ENCODE measurements around the gene GGACT. TPM values are rescaled to one million over a fixed set of nuclear protein-coding genes. Genes with fewer than 3 reads are reported as not detected.

GGACT gene
- total RNA-seq, 3 donors from 2014 or later: 4.8 to 9.2 (median 7.8) TPM

DNA sequence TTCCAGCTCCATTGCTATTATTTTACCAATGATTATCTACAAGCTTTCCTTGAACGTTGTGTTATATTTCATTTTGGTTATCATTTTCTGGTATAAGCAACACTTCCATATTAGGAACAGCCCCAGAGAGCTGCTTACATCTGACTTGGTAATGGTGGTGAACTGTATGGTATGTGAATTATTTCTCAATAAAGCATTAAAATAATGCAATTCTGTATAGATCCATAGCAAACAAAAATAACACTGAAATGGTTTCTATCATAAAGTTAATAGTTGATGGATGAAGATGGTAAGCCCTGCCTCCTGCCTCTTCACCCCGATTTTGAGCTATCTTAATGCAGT, 27.5 kb downstream of the GGACT start:
- ATAC-seq: no peak
- Histone ChIP-seq H3K9me3 (no peaks in the 10 kb centered on the region), H3K4me3 (no peak overlapping the region), H3K4me1 (ENCODE audit: low read depth) (no peaks in the 10 kb centered on the region), H3K36me3 (ENCODE audit: low read depth) (no peaks in the 10 kb centered on the region)
- intact Hi-C loops (cut with DNase I, micrococcal nuclease): no loop called here
- TF ChIP-seq, protein P1, sequence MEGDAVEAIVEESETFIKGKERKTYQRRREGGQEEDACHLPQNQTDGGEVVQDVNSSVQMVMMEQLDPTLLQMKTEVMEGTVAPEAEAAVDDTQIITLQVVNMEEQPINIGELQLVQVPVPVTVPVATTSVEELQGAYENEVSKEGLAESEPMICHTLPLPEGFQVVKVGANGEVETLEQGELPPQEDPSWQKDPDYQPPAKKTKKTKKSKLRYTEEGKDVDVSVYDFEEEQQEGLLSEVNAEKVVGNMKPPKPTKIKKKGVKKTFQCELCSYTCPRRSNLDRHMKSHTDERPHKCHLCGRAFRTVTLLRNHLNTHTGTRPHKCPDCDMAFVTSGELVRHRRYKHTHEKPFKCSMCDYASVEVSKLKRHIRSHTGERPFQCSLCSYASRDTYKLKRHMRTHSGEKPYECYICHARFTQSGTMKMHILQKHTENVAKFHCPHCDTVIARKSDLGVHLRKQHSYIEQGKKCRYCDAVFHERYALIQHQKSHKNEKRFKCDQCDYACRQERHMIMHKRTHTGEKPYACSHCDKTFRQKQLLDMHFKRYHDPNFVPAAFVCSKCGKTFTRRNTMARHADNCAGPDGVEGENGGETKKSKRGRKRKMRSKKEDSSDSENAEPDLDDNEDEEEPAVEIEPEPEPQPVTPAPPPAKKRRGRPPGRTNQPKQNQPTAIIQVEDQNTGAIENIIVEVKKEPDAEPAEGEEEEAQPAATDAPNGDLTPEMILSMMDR (IDR thresholded peaks at IDR 0.05): no peak
- no peak for DNase-seq

DNA sequence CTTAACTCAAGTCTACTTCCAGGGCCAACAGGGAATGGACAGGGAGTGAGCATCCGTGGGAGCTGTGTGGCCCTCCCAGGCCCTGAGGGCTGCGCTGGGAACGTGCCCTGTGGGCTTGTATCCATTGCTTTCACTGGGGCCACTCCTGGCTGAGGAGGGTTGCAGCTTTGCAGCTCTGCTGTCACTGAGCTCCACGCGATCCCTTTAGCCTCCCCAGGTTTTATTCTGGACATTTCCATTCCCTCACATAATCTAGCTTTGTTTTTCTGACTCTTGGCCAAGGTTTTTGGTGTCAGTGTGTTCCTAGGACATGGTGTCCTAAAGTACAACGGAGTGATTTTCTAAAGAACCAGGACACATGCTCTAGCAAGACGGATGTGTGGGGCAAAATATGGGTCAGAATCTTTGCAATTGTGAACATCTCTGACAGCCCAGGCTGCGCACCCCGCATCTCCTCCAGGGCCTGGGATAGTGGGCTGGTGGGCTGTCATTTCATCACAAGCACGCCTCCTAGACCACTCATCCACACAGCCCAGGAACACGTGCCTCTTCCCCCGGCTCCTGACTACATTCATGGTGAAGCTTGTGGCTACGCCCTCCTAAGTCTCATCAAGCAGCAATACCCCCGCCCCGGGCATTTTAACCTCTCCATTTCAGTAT, 28.0 kb downstream of the GGACT start:
- Histone ChIP-seq H3K4me1 (ENCODE audit: low read depth) (no peaks in the 10 kb centered on the region), H3K36me3 (ENCODE audit: low read depth) (no peaks in the 10 kb centered on the region), H3K4me3 (no peak overlapping the region), H3K9me3 (no peaks in the 10 kb centered on the region)
- DNase-seq (no peak), ATAC-seq (no peak)
- TF ChIP-seq, protein P1 (IDR thresholded peaks at IDR 0.05): no peak
- intact Hi-C loops (cut with DNase I, micrococcal nuclease): no loop called here

DNA sequence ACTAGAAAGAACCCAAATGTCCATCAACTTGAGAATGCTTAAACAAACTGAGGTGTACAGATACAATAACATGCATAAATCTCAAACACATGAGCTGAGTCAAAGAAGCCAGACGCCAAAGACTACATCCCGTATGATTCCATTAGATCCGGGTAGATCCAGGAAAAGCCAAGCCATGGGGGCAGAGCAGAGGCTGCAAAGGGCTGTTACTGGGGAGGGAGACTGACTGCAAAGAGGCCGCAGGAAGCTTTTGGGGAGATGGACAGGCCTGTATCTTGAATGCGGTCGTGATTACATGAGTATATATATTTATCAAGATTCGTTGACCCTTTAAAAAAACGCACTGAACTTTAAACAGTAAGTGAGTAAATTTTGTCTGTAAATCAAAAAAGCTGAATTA, 28.7 kb downstream of the GGACT start:
- Histone ChIP-seq H3K36me3 (ENCODE audit: low read depth) (no peaks in the 10 kb centered on the region), H3K9me3 (no peaks in the 10 kb centered on the region), H3K4me3 (no peak overlapping the region), H3K4me1 (ENCODE audit: low read depth) (no peaks in the 10 kb centered on the region)
- intact Hi-C loops (cut with DNase I, micrococcal nuclease): no loop called here
- ATAC-seq (no peak), DNase-seq (no peak)
- TF ChIP-seq, protein P1 (IDR thresholded peaks at IDR 0.05): no peak

DNA sequence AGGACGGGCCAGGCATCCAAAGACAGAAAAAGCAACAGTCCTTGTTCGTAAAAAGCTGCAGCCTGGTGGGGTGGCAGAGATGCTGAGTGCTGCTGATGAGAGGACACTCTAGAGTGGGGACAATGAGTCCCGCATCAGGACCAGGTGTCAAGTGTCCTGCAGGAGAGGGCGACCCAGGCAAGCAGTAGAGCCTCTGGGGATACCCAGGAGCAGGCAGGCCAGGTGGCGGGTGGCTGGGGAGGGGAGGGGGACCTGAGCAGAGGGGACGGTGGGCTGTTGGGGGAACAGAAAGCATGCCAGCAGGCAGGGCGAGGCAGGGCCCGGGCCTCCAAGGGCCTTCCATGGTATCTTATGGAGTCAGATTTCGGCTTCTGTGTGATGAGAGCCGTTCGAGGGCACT, 35.8 kb downstream of the GGACT start:
- intact Hi-C loops (cut with DNase I, micrococcal nuclease): no loop called here
- H3K36me3 ChIP-seq (ENCODE audit: low read depth): no peaks in the 10 kb centered on the region
- no peaks in the 10 kb centered on the region for H3K9me3 ChIP-seq
- H3K4me3 ChIP-seq: no peak overlapping the region
- DNase-seq: no peak
- ATAC-seq: no peak
- no peaks in the 10 kb centered on the region for H3K4me1 ChIP-seq (ENCODE audit: low read depth)
- TF ChIP-seq, protein P1 (IDR thresholded peaks at IDR 0.05): no peak

DNA sequence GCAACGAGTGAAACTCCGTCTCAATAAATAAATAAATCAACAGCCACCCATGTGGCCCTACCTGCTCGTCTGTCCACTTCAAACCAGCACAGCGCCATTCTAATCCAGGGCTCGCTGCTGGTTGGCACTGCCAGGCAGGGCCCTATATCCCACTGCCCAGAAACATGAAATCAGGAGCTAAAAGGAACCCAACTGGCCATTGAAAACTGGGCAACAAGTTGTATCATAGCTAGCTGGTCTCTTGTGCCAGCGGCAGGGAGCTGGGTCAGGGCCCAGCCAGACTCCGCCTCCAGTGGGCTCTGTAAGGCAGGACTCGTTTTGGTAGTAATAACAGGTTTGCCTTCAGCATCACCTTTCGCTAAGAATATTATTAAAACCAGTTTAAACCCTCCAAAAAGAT, 39.3 kb downstream of the GGACT start:
- ATAC-seq (no peak), DNase-seq (no peak)
- intact Hi-C loops (cut with DNase I, micrococcal nuclease): no loop called here
- Histone ChIP-seq H3K9me3 (no peaks in the 10 kb centered on the region), H3K36me3 (ENCODE audit: low read depth) (no peaks in the 10 kb centered on the region), H3K4me3 (no peak overlapping the region), H3K4me1 (ENCODE audit: low read depth) (no peaks in the 10 kb centered on the region)
- TF ChIP-seq, protein P1 (IDR thresholded peaks at IDR 0.05): no peak

DNA sequence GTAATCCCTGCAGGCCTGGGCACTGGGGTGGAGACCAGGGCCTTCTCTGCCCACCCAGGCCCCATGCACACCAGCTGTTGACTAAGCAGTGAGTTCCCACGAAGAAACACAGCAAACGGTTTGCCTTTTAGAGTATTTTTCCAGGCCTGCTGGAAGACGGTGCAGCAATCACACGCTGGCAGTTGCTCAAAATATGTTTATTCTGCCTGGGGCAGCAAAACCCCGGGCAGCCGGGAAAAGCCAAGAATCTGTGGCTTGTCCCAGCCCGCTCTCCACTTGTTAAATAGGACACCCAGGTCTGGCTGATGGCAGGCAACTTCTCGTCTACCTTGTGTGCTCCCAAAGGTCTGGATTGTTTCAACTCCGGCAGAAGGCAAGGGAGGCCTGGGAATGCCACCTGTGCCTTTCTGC, 40.8 kb downstream of the GGACT start:
- Histone ChIP-seq H3K36me3 (ENCODE audit: low read depth) (no peaks in the 10 kb centered on the region), H3K9me3 (no peaks in the 10 kb centered on the region), H3K4me1 (ENCODE audit: low read depth) (no peaks in the 10 kb centered on the region), H3K4me3 (no peak overlapping the region)
- intact Hi-C loops (cut with DNase I, micrococcal nuclease): no loop called here
- TF ChIP-seq, protein P1 (IDR thresholded peaks at IDR 0.05): no peak
- ATAC-seq (no peak), DNase-seq (no peak)
